ENCODE data around the gene ZBTB32.

The ZBTB32 gene

GRCh38 chr19:35693422-35693821, 10.9 kb upstream of the ZBTB32 start:
- Histone ChIP-seq H3K9me3 (ENCODE audit: control insufficient read depth in 5 of 5, low read length in 5 of 5) (peaks cover 0 to 4% (median 0%) of the 10 kb centered on the region in 5 donors), H3K4me1 (ENCODE audit: control insufficient read depth in 5 of 5, insufficient read depth in 5 of 5, low read length in 5 of 5) (peaks cover 0 to 14% (median 9%) of the 10 kb centered on the region in 5 donors), H3K9ac (ENCODE audit: low read length in 5 of 5) (no peak overlapping the region), H3K36me3 (ENCODE audit: control insufficient read depth in 5 of 5, insufficient read depth in 5 of 5, low read length in 5 of 5) (no peaks in the 10 kb centered on the region), H3K4me3 (ENCODE audit: low read depth in 1 of 5, low read length in 5 of 5) (no peak overlapping the region), H3K27ac (ENCODE audit: low read depth, low read length) (no peak overlapping the region), H3K27me3 (ENCODE audit: control insufficient read depth in 5 of 5, insufficient read depth in 4 of 5, low read length in 5 of 5) (no peaks in the 10 kb centered on the region)

DNA sequence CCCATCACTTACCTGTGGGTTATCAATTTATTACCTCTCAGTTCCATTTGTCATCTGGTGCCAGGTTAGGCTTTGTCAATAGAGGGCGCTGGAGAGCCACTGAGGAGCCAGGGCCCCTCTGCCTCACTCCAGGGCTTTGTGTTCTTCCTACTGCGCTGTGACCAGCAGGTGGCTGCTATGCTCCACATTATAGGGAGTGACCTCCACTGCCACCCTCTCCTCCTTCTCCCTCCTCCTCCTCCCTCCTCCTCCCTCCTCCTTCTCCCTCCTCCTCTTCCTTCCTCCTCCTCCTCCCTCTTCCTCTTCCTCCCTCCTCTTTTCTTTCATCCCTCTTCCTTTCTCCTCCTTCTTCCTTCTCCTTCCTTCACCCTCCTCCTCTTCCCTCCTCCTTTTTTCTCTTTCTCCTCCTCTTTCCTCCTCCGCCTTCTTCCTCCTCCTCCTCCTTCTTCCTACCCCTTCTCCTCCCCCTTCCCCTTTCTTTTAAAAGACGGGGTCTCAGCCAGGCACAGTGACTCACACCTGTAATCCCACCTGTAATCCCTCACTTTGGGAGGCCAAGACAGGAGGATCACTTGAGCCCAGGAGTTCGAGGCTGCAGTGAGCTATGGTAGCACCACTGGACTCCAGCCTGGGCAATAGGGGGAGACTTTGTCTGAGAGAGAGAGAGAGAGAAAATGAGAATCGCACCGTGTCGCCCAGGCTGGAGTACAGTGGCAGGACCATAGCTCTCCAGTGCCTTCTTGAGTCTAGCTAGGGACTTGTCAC, 10.3 kb upstream of the ZBTB32 start:
- H3K9me3 ChIP-seq (ENCODE audit: control insufficient read depth in 5 of 5, low read length in 5 of 5), result peaks cover 0 to 4% (median 0%) of the 10 kb centered on the region in 5 donors
- H3K9ac ChIP-seq (ENCODE audit: low read length in 5 of 5), result no peak overlapping the region
- H3K27ac ChIP-seq (ENCODE audit: low read depth, low read length), result no peak overlapping the region
- no peaks in the 10 kb centered on the region for H3K27me3 ChIP-seq (ENCODE audit: control insufficient read depth in 5 of 5, insufficient read depth in 4 of 5, low read length in 5 of 5)
- no peaks in the 10 kb centered on the region for H3K36me3 ChIP-seq (ENCODE audit: control insufficient read depth in 5 of 5, insufficient read depth in 5 of 5, low read length in 5 of 5)
- peaks cover 0 to 14% (median 9%) of the 10 kb centered on the region in 5 donors for H3K4me1 ChIP-seq (ENCODE audit: control insufficient read depth in 5 of 5, insufficient read depth in 5 of 5, low read length in 5 of 5)
- H3K4me3 ChIP-seq (ENCODE audit: low read depth in 1 of 5, low read length in 5 of 5), result no peak overlapping the region

- no peak overlapping the region for H3K9ac ChIP-seq (ENCODE audit: low read length in 5 of 5)
- H3K27ac ChIP-seq (ENCODE audit: low read depth, low read length), result no peak overlapping the region
Observed at GRCh38 chr19:35695895-35696422, 8.4 kb upstream of the ZBTB32 start.

GRCh38 chr19:35696835-35697234, 7.5 kb upstream of the ZBTB32 start:
- Histone ChIP-seq H3K4me3 (ENCODE audit: low read depth in 1 of 5, low read length in 5 of 5) (no peak overlapping the region), H3K27me3 (ENCODE audit: control insufficient read depth in 5 of 5, insufficient read depth in 4 of 5, low read length in 5 of 5) (no peaks in the 10 kb centered on the region), H3K9ac (ENCODE audit: low read length in 5 of 5) (no peak overlapping the region), H3K27ac (ENCODE audit: low read depth, low read length) (no peak overlapping the region), H3K36me3 (ENCODE audit: control insufficient read depth in 5 of 5, insufficient read depth in 5 of 5, low read length in 5 of 5) (no peaks in the 10 kb centered on the region), H3K9me3 (ENCODE audit: control insufficient read depth in 5 of 5, low read length in 5 of 5) (peaks cover 0 to 4% (median 0%) of the 10 kb centered on the region in 5 donors), H3K4me1 (ENCODE audit: control insufficient read depth in 5 of 5, insufficient read depth in 5 of 5, low read length in 5 of 5) (peaks cover 0 to 4% (median under 1%) of the 10 kb centered on the region in 5 donors)

More at GRCh38 chr19:35695895-35696422, 8.4 kb upstream of the ZBTB32 start:
- Histone ChIP-seq H3K27me3 (ENCODE audit: control insufficient read depth in 5 of 5, insufficient read depth in 4 of 5, low read length in 5 of 5) (no peaks in the 10 kb centered on the region), H3K4me3 (ENCODE audit: low read depth in 1 of 5, low read length in 5 of 5) (no peak overlapping the region), H3K4me1 (ENCODE audit: control insufficient read depth in 5 of 5, insufficient read depth in 5 of 5, low read length in 5 of 5) (peaks cover 0 to 3% (median 0%) of the 10 kb centered on the region in 5 donors), H3K9me3 (ENCODE audit: control insufficient read depth in 5 of 5, low read length in 5 of 5) (peaks cover 0 to 4% (median 0%) of the 10 kb centered on the region in 5 donors), H3K36me3 (ENCODE audit: control insufficient read depth in 5 of 5, insufficient read depth in 5 of 5, low read length in 5 of 5) (no peaks in the 10 kb centered on the region)

GRCh38 chr19:35702223-35703012, 1.9 kb upstream of the ZBTB32 start:
- Histone ChIP-seq H3K4me3 (ENCODE audit: low read depth in 1 of 5, low read length in 5 of 5) (peak overlapping the region; percentile 72 to 97 (median 85)), H3K9me3 (ENCODE audit: control insufficient read depth in 5 of 5, low read length in 5 of 5) (no peaks in the 10 kb centered on the region), H3K27ac (ENCODE audit: low read depth, low read length) (no peak overlapping the region), H3K4me1 (ENCODE audit: control insufficient read depth in 5 of 5, insufficient read depth in 5 of 5, low read length in 5 of 5) (peaks cover 2 to 16% (median 10%) of the 10 kb centered on the region in 5 donors), H3K9ac (ENCODE audit: low read length in 5 of 5) (peak overlapping the region; percentile 35 to 82 (median 74)), H3K36me3 (ENCODE audit: control insufficient read depth in 5 of 5, insufficient read depth in 5 of 5, low read length in 5 of 5) (no peaks in the 10 kb centered on the region), H3K27me3 (ENCODE audit: control insufficient read depth in 5 of 5, insufficient read depth in 4 of 5, low read length in 5 of 5) (peaks cover 0 to 5% (median 4%) of the 10 kb centered on the region in 5 donors)

GRCh38 chr19:35703343-35703742, 1.0 kb upstream of the ZBTB32 start:
- Histone ChIP-seq H3K9me3 (ENCODE audit: control insufficient read depth in 5 of 5, low read length in 5 of 5) (no peaks in the 10 kb centered on the region), H3K36me3 (ENCODE audit: control insufficient read depth in 5 of 5, insufficient read depth in 5 of 5, low read length in 5 of 5) (no peaks in the 10 kb centered on the region), H3K9ac (ENCODE audit: low read length in 5 of 5) (no peak overlapping the region), H3K4me1 (ENCODE audit: control insufficient read depth in 5 of 5, insufficient read depth in 5 of 5, low read length in 5 of 5) (peaks cover 2 to 16% (median 10%) of the 10 kb centered on the region in 5 donors), H3K27ac (ENCODE audit: low read depth, low read length) (no peak overlapping the region), H3K27me3 (ENCODE audit: control insufficient read depth in 5 of 5, insufficient read depth in 4 of 5, low read length in 5 of 5) (peaks cover 0 to 8% (median 4%) of the 10 kb centered on the region in 5 donors), H3K4me3 (ENCODE audit: low read depth in 1 of 5, low read length in 5 of 5) (no peak overlapping the region)

GRCh38 chr19:35708391-35708790, 4.0 kb downstream of the ZBTB32 start:
- Histone ChIP-seq H3K27ac (ENCODE audit: low read depth, low read length) (no peak overlapping the region), H3K4me1 (ENCODE audit: control insufficient read depth in 5 of 5, insufficient read depth in 5 of 5, low read length in 5 of 5) (no peaks in the 10 kb centered on the region), H3K36me3 (ENCODE audit: control insufficient read depth in 5 of 5, insufficient read depth in 5 of 5, low read length in 5 of 5) (no peaks in the 10 kb centered on the region), H3K27me3 (ENCODE audit: control insufficient read depth in 5 of 5, insufficient read depth in 4 of 5, low read length in 5 of 5) (peaks cover 0 to 9% (median 5%) of the 10 kb centered on the region in 5 donors), H3K4me3 (ENCODE audit: low read depth in 1 of 5, low read length in 5 of 5) (no peak overlapping the region), H3K9ac (ENCODE audit: low read length in 5 of 5) (no peak overlapping the region), H3K9me3 (ENCODE audit: control insufficient read depth in 5 of 5, low read length in 5 of 5) (no peaks in the 10 kb centered on the region)

GRCh38 chr19:35710784-35711723, 6.7 kb downstream of the ZBTB32 start:
- peaks cover 0 to 7% (median 6%) of the 10 kb centered on the region in 5 donors for H3K4me1 ChIP-seq (ENCODE audit: control insufficient read depth in 5 of 5, insufficient read depth in 5 of 5, low read length in 5 of 5)
- H3K4me3 ChIP-seq (ENCODE audit: low read depth in 1 of 5, low read length in 5 of 5), result no peak overlapping the region
- H3K27ac ChIP-seq (ENCODE audit: low read depth, low read length), result no peak overlapping the region
- no peaks in the 10 kb centered on the region for H3K36me3 ChIP-seq (ENCODE audit: control insufficient read depth in 5 of 5, insufficient read depth in 5 of 5, low read length in 5 of 5)
- H3K27me3 ChIP-seq (ENCODE audit: control insufficient read depth in 5 of 5, insufficient read depth in 4 of 5, low read length in 5 of 5), result peaks cover 0 to 5% (median 0%) of the 10 kb centered on the region in 5 donors
- no peaks in the 10 kb centered on the region for H3K9me3 ChIP-seq (ENCODE audit: control insufficient read depth in 5 of 5, low read length in 5 of 5)
- H3K9ac ChIP-seq (ENCODE audit: low read length in 5 of 5), result no peak overlapping the region

All from subcutaneous abdominal adipose tissue (tissue), 5 donors.